Endothelial cell of umbilical vein (primary cell): ENCODE results near the gene CLIP4. TPM values are rescaled to one million over a fixed set of nuclear protein-coding genes. Genes with fewer than 3 reads are reported as not detected.

Source experiments
- BruUV-seq: library from RNA; stranded (reverse); fragments of 400-500 nt; replicated peaks from 2 replicates; lab custom pipeline; 2021; lab: Mats Ljungman, UMichigan
- CTCF ChIA-PET: fragments of 300-600, 350-600 bp; sonication (Branson Sonifier 250); formaldehyde crosslinking; loops from one replicate; lab custom pipeline; 2021; ENCODE audit warnings: antibody characterized with exemption, inconsistent platforms; lab: Charles Lee
- POLR2A ChIA-PET: fragments of 300-600, 350-600 bp; sonication (Branson Sonifier 250); formaldehyde crosslinking; loops from one replicate; lab custom pipeline; 2021; ENCODE audit warnings: antibody characterized with exemption, inconsistent platforms; lab: Charles Lee
- DNase-seq: peaks from one replicate; pipeline ENCODE4 v3.0.0-alpha.2; 2011; ENCODE audit warnings: low read depth, low spot score
- FAIRE-seq: peaks from 2 replicates; lab custom pipeline; 2011; peaks lifted over from hg19 to GRCh38; lab: Jason Lieb, UNC
- H2AFZ ChIP-seq: 2 replicates; pipeline ENCODE4 v1.6.0; 2012; ENCODE audit warnings: low read depth, low read length, control low read depth, inconsistent platforms
- H3K27ac ChIP-seq: 2 replicates; pipeline ENCODE4 v1.5.1; 2011; ENCODE audit warnings: low read depth, mild to moderate bottlenecking, control low read depth, low read length, moderate library complexity; ENCODE audit not compliant: insufficient read depth
- H3K27me3 ChIP-seq, 2 experiments: 2 replicates each; pipeline versions ENCODE4 v1.6.0 to v1.6.1; 2011; ENCODE audit warnings: low read length in 2 of 2, mixed read lengths in 1 of 2; ENCODE audit not compliant: control insufficient read depth in 2 of 2, insufficient read depth in 2 of 2
- H3K36me3 ChIP-seq, 2 experiments: 2 replicates in 1 of 2; 3 replicates in 1 of 2; pipeline ENCODE4 v1.5.1; 2011; ENCODE audit warnings: low read length in 2 of 2, mild to moderate bottlenecking in 1 of 2, moderate library complexity in 1 of 2; ENCODE audit not compliant: control insufficient read depth in 2 of 2, insufficient read depth in 2 of 2; ENCODE audit errors: extremely low read depth in 1 of 2
- H3K4me1 ChIP-seq: 3 replicates; pipeline ENCODE4 v1.5.1; 2011; ENCODE audit warnings: mild to moderate bottlenecking, low read length; ENCODE audit not compliant: control insufficient read depth, insufficient read depth; ENCODE audit errors: extremely low read depth
- H3K4me2 ChIP-seq: 2 replicates; pipeline ENCODE4 v1.6.1; 2011; ENCODE audit warnings: low read length, control low read depth, mixed read lengths; ENCODE audit not compliant: insufficient read depth
- H3K4me3 ChIP-seq, 3 experiments: fragments of 200-600 bp in 1 of 3; sonication (generic), shearing (Covaris generic) in 1 of 3; replicated peaks in 1 of 3; 2 replicates each; pipeline ENCODE4 v1.5.1; 2011 to 2016; ENCODE audit warnings: control low read depth in 3 of 3, low read length in 3 of 3, mild to moderate bottlenecking in 2 of 3, inconsistent platforms in 1 of 3, low read depth in 1 of 3, moderate library complexity in 1 of 3; ENCODE audit not compliant: insufficient read depth in 1 of 3
- H3K79me2 ChIP-seq: 2 replicates; pipeline ENCODE4 v1.6.0; 2012; ENCODE audit warnings: low read length, inconsistent platforms; ENCODE audit not compliant: control insufficient read depth, insufficient read depth
- H3K9ac ChIP-seq: replicated peaks from 2 replicates; pipeline ENCODE3; 2011; ENCODE audit warnings: low read length, control low read depth; ENCODE audit not compliant: insufficient read depth; ENCODE audit errors: extremely low read depth
- H3K9me1 ChIP-seq: replicated peaks from 3 replicates; pipeline ENCODE4 v1.6.0; 2011; ENCODE audit warnings: mild to moderate bottlenecking, low read length; ENCODE audit not compliant: control insufficient read depth, insufficient read depth; ENCODE audit errors: extremely low read depth
- H3K9me3 ChIP-seq: replicated peaks from 2 replicates; pipeline ENCODE4 v1.5.1; 2012; ENCODE audit warnings: low read length, inconsistent platforms; ENCODE audit not compliant: control insufficient read depth, insufficient read depth
- H4K20me1 ChIP-seq: replicated peaks from 2 replicates; pipeline ENCODE3; 2011; ENCODE audit warnings: mild to moderate bottlenecking, low read length; ENCODE audit not compliant: control insufficient read depth, insufficient read depth; ENCODE audit errors: extremely low read depth
- CTCF ChIP-seq, 2 donors: IDR thresholded peaks; 1 replicate in 1 of 2; 2 replicates in 1 of 2; pipeline ENCODE4 v1.5.1; 2011; ENCODE audit warnings: low read length in 2 of 2, mild to moderate bottlenecking in 2 of 2, moderate library complexity in 2 of 2, control low read depth in 1 of 2, inconsistent platforms in 1 of 2, low read depth in 1 of 2; ENCODE audit not compliant: insufficient read depth in 1 of 2; ENCODE audit errors: extremely low read depth in 1 of 2
- EZH2 ChIP-seq: IDR thresholded peaks from 2 replicates; pipeline ENCODE4 v1.6.1; 2012; ENCODE audit warnings: borderline replicate concordance, low read depth, mild to moderate bottlenecking, moderate library complexity, low read length, inconsistent platforms; ENCODE audit not compliant: severe bottlenecking
- FOS ChIP-seq: IDR thresholded peaks from 2 replicates; pipeline ENCODE4 v1.6.1; 2011; ENCODE audit warnings: mild to moderate bottlenecking, low read length, moderate library complexity, borderline replicate concordance; ENCODE audit not compliant: insufficient read depth
- GATA2 ChIP-seq: IDR thresholded peaks from 2 replicates; pipeline ENCODE4 v1.7.0; 2011; ENCODE audit warnings: low read depth, mild to moderate bottlenecking, moderate library complexity, mixed read lengths, low read length; ENCODE audit not compliant: insufficient read length, insufficient read depth
- JUN ChIP-seq: IDR thresholded peaks from 2 replicates; pipeline ENCODE4 v1.6.1; 2011; ENCODE audit warnings: borderline replicate concordance, low read depth; ENCODE audit not compliant: insufficient read length, insufficient read depth
- MAX ChIP-seq: IDR thresholded peaks from 2 replicates; pipeline ENCODE4 v1.6.1; 2011; ENCODE audit not compliant: insufficient read depth, insufficient read length
- MYC ChIP-seq: IDR thresholded peaks from one replicate; pipeline ENCODE4 v1.6.1; 2011; ENCODE audit warnings: mild to moderate bottlenecking, low read depth, low read length
- POLR2A ChIP-seq: IDR thresholded peaks from 2 replicates; pipeline ENCODE4 v1.6.1; 2012; ENCODE audit warnings: low read depth, mild to moderate bottlenecking, control low read depth, low read length
- POLR2AphosphoS5 ChIP-seq: IDR thresholded peaks from 2 replicates; pipeline ENCODE4 v1.6.1; 2012; ENCODE audit warnings: low read depth, mild to moderate bottlenecking, control low read depth, low read length, moderate library complexity; ENCODE audit not compliant: insufficient read depth
- dilution Hi-C: fragments of 300-500 bp; cut with MboI; formaldehyde crosslinking; loops from one replicate; pipeline ENCODE4 v1.15.0; 2019; ENCODE audit warnings: low sequenced_read_pairs; ENCODE audit not compliant: extremely low pct_ligation_motif_present
- intact Hi-C: fragments of 100-400 bp; cut with micrococcal nuclease; formaldehyde crosslinking; loops from one replicate; pipeline ENCODE4 v1.10.0; 2022
- polyA plus RNA-seq, 4 experiments: library from polyadenylated mRNA; depleted of rRNA in 3 of 4; stranded (reverse) in 3 of 4; unstranded in 1 of 4; fragments of >200 nt; gene quantifications; 2 replicates each; pipeline versions ENCODE4 v1.2.1 to v1.2.3, GENCODE V29; 2011 to 2012; ENCODE audit warnings: missing spikeins in 1 of 4
- total RNA-seq: library from RNA; stranded (reverse); gene quantifications from 2 replicates; pipeline ENCODE4 v1.2.3, GENCODE V29; 2021

The CLIP4 gene
- total and polyA plus RNA-seq, 2 donors (not counting 3 experiments of a cell fraction or from before 2014, with no cell fraction given) = 9.2 to 24.0 TPM

- no TSS peak for BruUV-seq
- Histone ChIP-seq H3K9me1 (no peaks in the 10 kb centered on the region), H3K36me3 (no peaks in the 10 kb centered on the region), H3K4me1 (no peaks in the 10 kb centered on the region), H3K4me2 (no peak overlapping the region), H3K27me3 (no peaks in the 10 kb centered on the region), H2AFZ (no peak overlapping the region), H3K79me2 (no peaks in the 10 kb centered on the region), H3K9ac (no peak overlapping the region), H3K4me3 (no peak overlapping the region), H3K9me3 (no peaks in the 10 kb centered on the region), H3K27ac (no peak overlapping the region), H4K20me1 (no peaks in the 10 kb centered on the region)
- intact Hi-C loops = no loop called here
- ChIA-PET POLR2A (no interaction called here), CTCF (interaction anchor here (0.7 kb wide), 1 partner anchor 13 kb away, joined by 3 read pairs; no protein-coding TSS in a partner anchor)
- DNase-seq = no peak
- no peak for TF ChIP-seq CTCF (IDR thresholded peaks at IDR 0.05; ENCODE audit: extremely low read depth in 1 of 2, insufficient read depth in 1 of 2, low read depth in 1 of 2, low read length in 2 of 2)
- TF ChIP-seq POLR2AphosphoS5 = no peak
- no peak for TF ChIP-seq FOS
- TF ChIP-seq MYC = no peak
- FAIRE-seq = no peak
- dilution Hi-C loops = no loop called here
These were observed 76.6 kb downstream of the CLIP4 start for GRCh38 chr2:29191817-29192216.

- no peaks in the 10 kb centered on the region for H4K20me1 ChIP-seq
- H3K36me3 ChIP-seq = no peaks in the 10 kb centered on the region
- H3K9me1 ChIP-seq = no peaks in the 10 kb centered on the region
- H3K4me2 ChIP-seq = no peak overlapping the region
- FAIRE-seq (no peak), DNase-seq (no peak)
- BruUV-seq = no TSS peak
- no peak overlapping the region for H2AFZ ChIP-seq
- intact Hi-C loops = no loop called here
- H3K27ac ChIP-seq = no peak overlapping the region
- H3K4me3 ChIP-seq = no peak overlapping the region
- dilution Hi-C loops = no loop called here
- no peak overlapping the region for H3K9ac ChIP-seq
- ChIA-PET CTCF (interaction anchor here (0.9 to 1.3 kb wide), 3 partner anchors 14 to 234 kb away, joined by 3 to 8 read pairs (median 3); no protein-coding TSS in a partner anchor), POLR2A (no interaction called here)
- H3K79me2 ChIP-seq = no peaks in the 10 kb centered on the region
- no peaks in the 10 kb centered on the region for H3K27me3 ChIP-seq
- TF ChIP-seq JUN = no peak
- no peak for TF ChIP-seq MYC
- no peak for TF ChIP-seq POLR2AphosphoS5
- TF ChIP-seq EZH2 = no peak
- TF ChIP-seq CTCF (IDR thresholded peaks at IDR 0.05; ENCODE audit: extremely low read depth in 1 of 2, insufficient read depth in 1 of 2, low read depth in 1 of 2, low read length in 2 of 2) = no peak
- TF ChIP-seq POLR2A = no peak
- TF ChIP-seq FOS = no peak
- TF ChIP-seq MAX = no peak
- TF ChIP-seq GATA2 = no peak
- no peaks in the 10 kb centered on the region for H3K9me3 ChIP-seq
- peaks cover 5% of the 10 kb centered on the region for H3K4me1 ChIP-seq
These were observed 77.3 kb downstream of the CLIP4 start for GRCh38 chr2:29192526-29192925.
